OCI-LY3 (cell line): ENCODE results near the gene PIP4P1.

Source experiments
- EZH2phosphoT487 ChIP-seq: fragments of 200-600 bp; shearing (Covaris generic); IDR thresholded peaks from 2 replicates; pipeline ENCODE4 v1.6.1; 2018; ENCODE audit warnings: antibody characterized with exemption, mixed run types, low read depth
- TF ChIP-seq, protein P1 (sequence below): fragments of 200-600, 300-600 bp; sonication (generic); IDR thresholded peaks from 2 replicates; pipeline ENCODE4 v1.5.1; 2014; ENCODE audit warnings: antibody characterized with exemption, low read length, low read depth

DNA sequence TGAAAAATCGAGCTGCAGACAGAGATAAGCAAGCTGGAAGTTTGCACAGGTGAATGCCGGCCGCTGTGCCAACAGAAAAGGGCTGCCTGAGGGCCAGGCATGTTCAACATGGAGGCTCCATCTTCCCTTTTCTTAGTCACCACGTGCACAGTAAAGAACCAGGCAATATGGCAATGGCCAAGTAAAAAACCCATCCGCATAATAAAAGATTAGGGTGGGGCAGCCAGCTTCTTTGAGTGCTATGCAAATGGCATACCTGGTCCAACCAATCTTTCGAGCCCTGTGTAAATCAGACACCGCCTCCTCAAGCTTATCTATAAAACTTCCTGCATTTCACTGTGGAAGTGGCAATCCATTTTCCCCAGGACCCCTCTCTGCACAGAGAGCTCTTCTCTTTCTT is 24.7 kb upstream of the PIP4P1 start:
- TF ChIP-seq, protein P1, sequence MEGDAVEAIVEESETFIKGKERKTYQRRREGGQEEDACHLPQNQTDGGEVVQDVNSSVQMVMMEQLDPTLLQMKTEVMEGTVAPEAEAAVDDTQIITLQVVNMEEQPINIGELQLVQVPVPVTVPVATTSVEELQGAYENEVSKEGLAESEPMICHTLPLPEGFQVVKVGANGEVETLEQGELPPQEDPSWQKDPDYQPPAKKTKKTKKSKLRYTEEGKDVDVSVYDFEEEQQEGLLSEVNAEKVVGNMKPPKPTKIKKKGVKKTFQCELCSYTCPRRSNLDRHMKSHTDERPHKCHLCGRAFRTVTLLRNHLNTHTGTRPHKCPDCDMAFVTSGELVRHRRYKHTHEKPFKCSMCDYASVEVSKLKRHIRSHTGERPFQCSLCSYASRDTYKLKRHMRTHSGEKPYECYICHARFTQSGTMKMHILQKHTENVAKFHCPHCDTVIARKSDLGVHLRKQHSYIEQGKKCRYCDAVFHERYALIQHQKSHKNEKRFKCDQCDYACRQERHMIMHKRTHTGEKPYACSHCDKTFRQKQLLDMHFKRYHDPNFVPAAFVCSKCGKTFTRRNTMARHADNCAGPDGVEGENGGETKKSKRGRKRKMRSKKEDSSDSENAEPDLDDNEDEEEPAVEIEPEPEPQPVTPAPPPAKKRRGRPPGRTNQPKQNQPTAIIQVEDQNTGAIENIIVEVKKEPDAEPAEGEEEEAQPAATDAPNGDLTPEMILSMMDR = no peak
- no peak for TF ChIP-seq EZH2phosphoT487
